HCT116 (cell line): ENCODE measurements around the gene PRKN. TPM values are rescaled to one million over a fixed set of nuclear protein-coding genes. Genes with fewer than 3 reads are reported as not detected.

ENCODE experiments used
- ATAC-seq: fragments of 200-7000 bp; cut with Tn5 transposase; 2 replicates; pipeline ENCODE4 v1.9.1; 2020; ENCODE audit warnings: mild to moderate bottlenecking, moderate library complexity
- BruUV-seq: library from RNA; stranded (reverse); fragments of 400-500 nt; replicated peaks from 2 replicates; lab custom pipeline; 2021; lab: Mats Ljungman, UMichigan
- CTCF ChIA-PET: fragments of 300-600 bp; sonication (Branson Sonifier 250); formaldehyde crosslinking; loops from one replicate; lab custom pipeline; 2021; ENCODE audit warnings: antibody characterized with exemption; lab: Charles Lee
- POLR2A ChIA-PET: fragments of 300-600, 350-600 bp; sonication (Branson Sonifier 250); formaldehyde crosslinking; loops from one replicate; lab custom pipeline; 2021; ENCODE audit warnings: antibody characterized with exemption; lab: Charles Lee
- RAD21 ChIA-PET, 2 experiments: fragments of 300-600 bp; sonication (Branson Sonifier 250); formaldehyde crosslinking; loops; one replicate each; lab custom pipeline; 2023; ENCODE audit warnings: low total read pairs in 2 of 2; ENCODE audit not compliant: uncharacterized antibody in 2 of 2, unreplicated experiment in 2 of 2, low non-redundant PET in 1 of 2; lab: Charles Lee
- DNase-seq: peaks from one replicate; pipeline ENCODE4 v3.0.0-alpha.2; 2010; ENCODE audit warnings: low read depth, low spot score
- H2AFZ ChIP-seq: fragments of 200-600 bp; shearing (Covaris generic), sonication (generic); 2 replicates; pipeline ENCODE4 v1.6.1; 2017; ENCODE audit warnings: low read depth, mixed run types, mixed read lengths, antibody characterized with exemption, low read length; ENCODE audit not compliant: poor library complexity, severe bottlenecking
- H3K27ac ChIP-seq: 2 replicates; pipeline ENCODE4 v1.5.1; 2012; ENCODE audit warnings: low read depth, low read length
- H3K27me3 ChIP-seq: fragments of 200-600 bp; sonication (generic); 2 replicates; pipeline ENCODE4 v1.6.1; 2016; ENCODE audit warnings: mixed run types, low read length, mixed read lengths; ENCODE audit not compliant: insufficient read depth
- H3K36me3 ChIP-seq, 2 experiments: fragments of 200-500 bp in 1 of 2; fragments of 200-600 bp in 1 of 2; sonication (Bioruptor generic) in 1 of 2; sonication (generic) in 1 of 2; 2 replicates each; pipeline versions ENCODE4 v1.5.1 to v1.6.1; 2014 to 2016; ENCODE audit warnings: low read length in 2 of 2, inconsistent platforms in 1 of 2, mixed read lengths in 1 of 2, mixed run types in 1 of 2; ENCODE audit not compliant: insufficient read depth in 2 of 2, control insufficient read depth in 1 of 2
- H3K4me1 ChIP-seq, 2 experiments: fragments of 200-600 bp in 1 of 2; sonication (generic) in 1 of 2; 2 replicates each; pipeline versions ENCODE4 v1.5.1 to v1.6.1; 2012 to 2017; ENCODE audit warnings: low read length in 2 of 2, inconsistent platforms in 1 of 2, mild to moderate bottlenecking in 1 of 2, mixed read lengths in 1 of 2, mixed run types in 1 of 2, moderate library complexity in 1 of 2; ENCODE audit not compliant: insufficient read depth in 2 of 2, control insufficient read depth in 1 of 2
- H3K4me2 ChIP-seq: fragments of 200-600 bp; sonication (generic); 2 replicates; pipeline ENCODE4 v1.6.1; 2017; ENCODE audit warnings: mixed run types, low read length, mixed read lengths
- H3K4me3 ChIP-seq, 2 experiments: fragments of 200-600 bp in 1 of 2; sonication (generic) in 1 of 2; replicated peaks in 1 of 2; 2 replicates each; pipeline ENCODE4 v1.5.1; 2011 to 2016; ENCODE audit warnings: low read length in 2 of 2, control low read depth in 1 of 2, low read depth in 1 of 2, mild to moderate bottlenecking in 1 of 2, mixed read lengths in 1 of 2, mixed run types in 1 of 2
- H3K79me2 ChIP-seq: fragments of 200-600 bp; sonication (generic); 2 replicates; pipeline ENCODE4 v1.6.1; 2017; ENCODE audit warnings: mild to moderate bottlenecking, mixed run types, low read length, moderate library complexity, mixed read lengths; ENCODE audit not compliant: insufficient read depth
- H3K9ac ChIP-seq: fragments of 200-600 bp; sonication (generic); 2 replicates; pipeline ENCODE4 v1.6.1; 2016; ENCODE audit warnings: low read length, mixed read lengths
- H3K9me2 ChIP-seq: fragments of 200-600 bp; sonication (generic), shearing (Covaris generic); 2 replicates; pipeline ENCODE4 v1.6.1; 2017; ENCODE audit warnings: mixed run types, mild to moderate bottlenecking, moderate library complexity; ENCODE audit not compliant: insufficient read depth
- H3K9me3 ChIP-seq, 2 experiments: fragments of 200-500 bp in 1 of 2; fragments of 200-600 bp in 1 of 2; sonication (Bioruptor generic) in 1 of 2; sonication (generic) in 1 of 2; 2 replicates each; pipeline ENCODE4 v1.6.1; 2014 to 2017; ENCODE audit warnings: low read length in 2 of 2, mixed read lengths in 2 of 2, inconsistent platforms in 1 of 2, low read depth in 1 of 2, mild to moderate bottlenecking in 1 of 2, mixed run types in 1 of 2, moderate library complexity in 1 of 2; ENCODE audit not compliant: control insufficient read depth in 1 of 2, insufficient read depth in 1 of 2
- H4K20me1 ChIP-seq: fragments of 200-600 bp; sonication (generic), shearing (Covaris generic); 2 replicates; pipeline ENCODE4 v1.6.1; 2017; ENCODE audit warnings: mixed run types, mild to moderate bottlenecking, moderate library complexity; ENCODE audit not compliant: insufficient read depth
- POLR2AphosphoS5 ChIP-seq: IDR thresholded peaks from 2 replicates; pipeline ENCODE4 v1.6.1; 2011; ENCODE audit warnings: mild to moderate bottlenecking, low read depth, low read length, moderate library complexity
- RAD21 ChIP-seq: IDR thresholded peaks from 2 replicates; pipeline ENCODE4 v1.6.1; 2012; ENCODE audit warnings: low read depth, mild to moderate bottlenecking
- SIN3A ChIP-seq: IDR thresholded peaks from 2 replicates; pipeline ENCODE4 v1.6.1; 2012; ENCODE audit warnings: low read depth
- SRF ChIP-seq: IDR thresholded peaks from 2 replicates; pipeline ENCODE4 v1.6.1; 2012; ENCODE audit warnings: low read depth
- YY1 ChIP-seq: IDR thresholded peaks from 2 replicates; pipeline ENCODE4 v1.6.1; 2011; ENCODE audit warnings: low read length, low read depth, moderate library complexity, mild to moderate bottlenecking; ENCODE audit not compliant: insufficient replicate concordance; ENCODE audit errors: extremely low read depth
- intact Hi-C: fragments of 100-400 bp; cut with micrococcal nuclease; formaldehyde crosslinking; loops from 2 replicates; pipeline ENCODE4 v1.10.0; 2022
- total RNA-seq: library from RNA; stranded (reverse); gene quantifications from one replicate; pipeline ENCODE4 v1.2.1, GENCODE V29; 2021; ENCODE audit not compliant: unreplicated experiment
- TF ChIP-seq, protein P1 (sequence below): IDR thresholded peaks from 2 replicates; pipeline ENCODE4 v1.6.1; 2012
- TF ChIP-seq, protein P2 (sequence below), 3 experiments: fragments of 200-600 bp in 1 of 3; sonication (generic) in 1 of 3; IDR thresholded peaks in 2 of 3; conservative IDR thresholded peaks in 1 of 3; 2 replicates each; pipeline ENCODE4 v1.5.1; 2012 to 2017; ENCODE audit warnings: low read depth in 2 of 3, low read length in 2 of 3, antibody characterized with exemption in 1 of 3, borderline replicate concordance in 1 of 3, control low read depth in 1 of 3, mild to moderate bottlenecking in 1 of 3, mixed read lengths in 1 of 3, mixed run types in 1 of 3, moderate library complexity in 1 of 3; ENCODE audit not compliant: insufficient read depth in 1 of 3

The PRKN gene
- total RNA-seq, 1 experiment from 2014 or later: 2.6 TPM

DNA sequence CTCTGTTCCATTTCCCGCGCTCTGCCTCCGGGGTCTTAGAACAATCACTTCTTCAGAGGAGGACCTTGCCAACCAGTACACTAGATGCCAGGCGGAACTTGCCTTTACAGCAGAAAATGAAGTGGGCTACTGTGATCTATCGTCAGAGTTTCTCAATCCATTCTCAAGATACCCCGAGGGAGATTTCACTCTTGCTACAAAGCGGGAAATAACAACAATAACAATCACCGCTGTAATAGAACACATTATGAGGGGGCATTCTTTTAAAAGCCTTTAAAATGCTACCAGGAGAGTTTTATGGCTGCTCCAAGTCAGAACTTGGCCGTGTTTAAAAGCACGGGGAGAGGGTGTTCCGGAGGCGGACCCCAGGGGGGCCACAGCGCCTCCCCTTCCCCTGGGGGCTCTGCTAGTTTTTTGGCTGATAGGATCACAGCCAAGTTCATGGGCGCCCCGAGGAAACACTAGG is 836.7 kb downstream of the PRKN start:
- POLR2A ChIA-PET: no interaction called here

DNA sequence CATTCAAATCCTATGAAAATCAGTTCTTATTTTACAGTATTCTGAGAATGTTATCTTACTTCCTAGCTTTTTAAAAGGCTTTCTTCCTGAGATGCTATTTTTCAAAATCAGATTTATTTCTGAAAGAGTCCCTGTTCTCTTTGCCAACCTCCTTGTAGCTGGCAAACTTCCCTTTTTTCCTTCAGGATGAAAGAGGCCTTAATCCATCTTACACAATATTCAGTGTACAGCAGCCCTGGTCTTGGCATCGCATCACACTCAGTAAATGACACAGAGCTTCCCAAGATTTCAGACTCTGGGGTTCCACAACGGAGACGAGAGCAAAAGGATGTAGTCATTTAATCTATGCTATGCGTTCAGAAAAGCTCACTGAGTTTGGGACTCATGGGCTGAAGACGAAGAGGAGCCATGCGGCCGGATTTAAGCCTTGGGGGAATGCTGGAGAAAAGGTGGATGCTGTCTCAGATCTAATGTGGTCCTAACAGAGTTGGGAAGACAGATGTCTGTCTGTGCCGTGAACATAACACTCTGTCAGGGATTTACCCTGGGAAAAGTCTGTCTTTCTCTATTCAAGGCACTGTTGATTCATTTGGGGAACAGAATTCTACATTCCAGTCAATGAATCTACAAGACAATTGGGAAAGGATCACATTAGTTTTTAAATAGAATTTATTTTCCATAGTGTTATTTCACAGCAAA is 837.3 kb downstream of the PRKN start:
- Histone ChIP-seq H3K9me3 (no peaks in the 10 kb centered on the region), H3K4me2 (no peak overlapping the region), H3K4me1 (no peaks in the 10 kb centered on the region), H2AFZ (no peak overlapping the region), H3K27ac (no peak overlapping the region), H3K9me2 (no peaks in the 10 kb centered on the region), H3K79me2 (no peaks in the 10 kb centered on the region), H4K20me1 (no peaks in the 10 kb centered on the region), H3K9ac (no peak overlapping the region), H3K27me3 (peaks cover 23% of the 10 kb centered on the region), H3K4me3 (no peak overlapping the region), H3K36me3 (no peaks in the 10 kb centered on the region)
- DNase-seq (no peak), ATAC-seq (no peak)
- no TSS peak for BruUV-seq
- ChIA-PET RAD21 (no interaction called here), POLR2A (no interaction called here), CTCF (no interaction called here)
- intact Hi-C loops: no loop called here
- TF ChIP-seq RAD21 (no peak), SRF (no peak)
- TF ChIP-seq, protein P1, sequence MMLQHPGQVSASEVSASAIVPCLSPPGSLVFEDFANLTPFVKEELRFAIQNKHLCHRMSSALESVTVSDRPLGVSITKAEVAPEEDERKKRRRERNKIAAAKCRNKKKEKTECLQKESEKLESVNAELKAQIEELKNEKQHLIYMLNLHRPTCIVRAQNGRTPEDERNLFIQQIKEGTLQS: no peak

More for the DNA sequence above, 836.7 kb downstream of the PRKN start:
- Histone ChIP-seq H2AFZ (no peak overlapping the region), H4K20me1 (no peaks in the 10 kb centered on the region), H3K4me1 (no peaks in the 10 kb centered on the region), H3K79me2 (no peaks in the 10 kb centered on the region), H3K4me2 (no peak overlapping the region), H3K27me3 (peaks cover 23% of the 10 kb centered on the region), H3K27ac (no peak overlapping the region), H3K4me3 (no peak overlapping the region), H3K9me3 (no peaks in the 10 kb centered on the region), H3K9me2 (no peaks in the 10 kb centered on the region), H3K9ac (no peak overlapping the region), H3K36me3 (no peaks in the 10 kb centered on the region)
- ATAC-seq (no peak), DNase-seq (no peak)
- RAD21 ChIA-PET: no interaction called here
- no TSS peak for BruUV-seq
- TF ChIP-seq YY1 (no peak), SIN3A (no peak), POLR2AphosphoS5 (no peak)
- TF ChIP-seq, protein P2, sequence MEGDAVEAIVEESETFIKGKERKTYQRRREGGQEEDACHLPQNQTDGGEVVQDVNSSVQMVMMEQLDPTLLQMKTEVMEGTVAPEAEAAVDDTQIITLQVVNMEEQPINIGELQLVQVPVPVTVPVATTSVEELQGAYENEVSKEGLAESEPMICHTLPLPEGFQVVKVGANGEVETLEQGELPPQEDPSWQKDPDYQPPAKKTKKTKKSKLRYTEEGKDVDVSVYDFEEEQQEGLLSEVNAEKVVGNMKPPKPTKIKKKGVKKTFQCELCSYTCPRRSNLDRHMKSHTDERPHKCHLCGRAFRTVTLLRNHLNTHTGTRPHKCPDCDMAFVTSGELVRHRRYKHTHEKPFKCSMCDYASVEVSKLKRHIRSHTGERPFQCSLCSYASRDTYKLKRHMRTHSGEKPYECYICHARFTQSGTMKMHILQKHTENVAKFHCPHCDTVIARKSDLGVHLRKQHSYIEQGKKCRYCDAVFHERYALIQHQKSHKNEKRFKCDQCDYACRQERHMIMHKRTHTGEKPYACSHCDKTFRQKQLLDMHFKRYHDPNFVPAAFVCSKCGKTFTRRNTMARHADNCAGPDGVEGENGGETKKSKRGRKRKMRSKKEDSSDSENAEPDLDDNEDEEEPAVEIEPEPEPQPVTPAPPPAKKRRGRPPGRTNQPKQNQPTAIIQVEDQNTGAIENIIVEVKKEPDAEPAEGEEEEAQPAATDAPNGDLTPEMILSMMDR (IDR thresholded peaks at IDR 0.05 in 2 of 3, conservative IDR thresholded peaks at IDR 0.05 in 1 of 3; ENCODE audit: borderline replicate concordance in 1 of 3, insufficient read depth in 1 of 3, low read depth in 2 of 3, low read length in 2 of 3): no peak
- intact Hi-C loops: no loop called here
- CTCF ChIA-PET: no interaction called here
